ENCODE data around the gene CAPZA1. TPM values are rescaled to one million over a fixed set of nuclear protein-coding genes. Genes with fewer than 3 reads are reported as not detected.

Gene CAPZA1
- polyA plus RNA-seq, 10 donors: 70.1 to 100.0 (median 87.6) TPM

GRCh38 chr1:112699425-112700144 is 80.0 kb downstream of the CAPZA1 start:
- DNase-seq: no peak

GRCh38 chr1:112700290-112701226 is 80.9 kb downstream of the CAPZA1 start:
- peak; percentile 96 to 97 (median 97) for DNase-seq

DNA sequence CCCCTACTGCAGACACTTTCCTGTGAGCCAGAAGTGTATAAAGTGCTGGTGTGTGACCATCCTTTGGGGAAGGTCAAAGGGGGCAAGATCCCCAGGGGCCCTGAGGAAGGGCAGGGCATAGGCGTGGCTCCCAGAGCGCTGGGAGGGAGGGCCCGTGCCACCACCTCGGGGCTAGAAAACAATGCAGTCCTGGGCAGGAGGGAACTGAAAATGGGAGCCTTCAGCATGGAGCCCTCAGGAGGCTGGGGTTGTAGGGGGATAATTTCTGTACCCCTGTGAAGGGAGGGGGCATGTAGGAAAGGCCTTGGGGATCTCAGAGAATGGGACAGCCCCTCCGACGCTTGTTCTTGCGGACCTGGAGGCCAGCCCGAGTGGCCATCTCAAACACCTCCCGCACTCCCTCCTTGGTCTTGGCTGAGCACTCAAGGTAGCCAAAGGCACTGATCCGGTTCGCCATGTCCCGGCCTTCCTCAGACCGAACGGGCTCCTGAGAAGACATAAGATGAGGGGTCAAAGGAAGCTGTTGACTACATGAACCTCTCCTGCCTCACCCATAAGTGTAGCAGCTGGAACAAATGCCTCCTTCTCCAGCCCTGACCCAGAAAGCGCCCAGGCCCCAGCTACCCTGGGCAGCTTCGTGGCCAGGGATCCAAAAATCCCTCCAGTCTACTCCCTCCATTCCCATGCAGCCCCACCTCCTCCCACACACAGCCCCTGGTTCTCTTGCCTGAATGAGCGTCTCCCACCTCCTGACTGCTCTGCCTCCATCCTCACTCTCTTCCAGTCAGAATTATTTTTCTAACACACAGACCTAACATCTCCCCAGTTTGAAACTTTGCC is 81.8 kb downstream of the CAPZA1 start:
- DNase-seq: no peak

- DNase-seq: no peak
These were observed 82.4 kb downstream of the CAPZA1 start for GRCh38 chr1:112702067-112702395.

DNA sequence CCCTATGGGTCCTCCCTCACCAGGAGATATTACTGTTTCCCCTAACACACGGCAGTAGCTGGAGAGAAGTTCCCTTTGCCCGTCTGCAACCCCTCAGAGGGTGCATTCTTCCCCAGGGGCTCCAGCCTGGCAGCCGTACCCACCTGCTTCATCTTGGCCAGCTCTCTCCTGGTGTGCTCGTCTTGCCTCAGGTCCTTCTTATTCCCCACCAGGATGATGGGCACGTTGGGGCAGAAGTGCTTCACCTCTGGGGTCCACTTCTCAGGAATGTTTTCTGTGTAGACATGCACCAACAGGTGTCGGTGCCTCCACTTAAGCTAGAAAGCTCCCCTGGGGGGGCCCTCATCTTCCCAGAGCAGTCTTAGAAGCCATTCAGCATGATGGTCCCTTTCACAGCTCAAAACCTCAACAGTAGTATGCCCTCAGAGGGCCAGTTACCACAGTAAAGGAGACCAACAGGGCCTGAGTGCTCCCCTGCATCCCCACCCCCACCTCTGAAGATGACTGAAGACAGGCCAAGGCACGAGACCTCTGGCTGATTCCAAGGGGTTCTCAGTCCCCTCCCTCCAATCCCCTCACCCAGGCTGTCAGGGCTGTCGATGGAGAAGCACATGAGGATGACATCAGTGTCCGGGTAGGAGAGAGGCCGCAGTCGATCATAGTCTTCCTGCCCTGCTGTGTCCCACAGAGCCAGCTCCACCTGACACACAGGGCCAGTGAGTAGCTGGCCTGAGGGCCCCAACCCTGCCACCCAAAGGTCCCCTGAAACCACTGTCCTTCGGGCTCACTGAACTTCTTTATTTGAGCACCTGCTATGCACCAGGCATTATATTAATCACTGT is 83.0 kb downstream of the CAPZA1 start:
- no peak for DNase-seq

DNA sequence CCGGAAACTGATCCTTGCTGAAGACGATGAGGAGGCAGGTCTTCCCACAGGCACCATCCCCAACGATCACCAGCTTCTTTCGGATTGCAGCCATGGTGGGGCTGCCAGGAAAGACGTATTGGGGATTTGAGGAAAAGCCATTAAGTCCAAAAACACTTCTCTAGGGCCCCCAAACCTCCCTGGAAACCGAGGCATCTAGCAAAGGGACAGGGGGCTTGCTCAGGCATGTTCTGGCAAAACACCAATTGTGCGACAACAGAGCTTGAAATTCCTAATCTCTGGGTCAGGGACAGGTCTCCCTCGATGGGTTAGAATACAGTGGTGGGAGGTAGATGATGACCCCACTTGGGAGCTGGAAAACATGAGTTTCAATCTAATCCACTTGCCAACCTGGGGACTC is 84.1 kb downstream of the CAPZA1 start:
- DNase-seq: no peak

DNA sequence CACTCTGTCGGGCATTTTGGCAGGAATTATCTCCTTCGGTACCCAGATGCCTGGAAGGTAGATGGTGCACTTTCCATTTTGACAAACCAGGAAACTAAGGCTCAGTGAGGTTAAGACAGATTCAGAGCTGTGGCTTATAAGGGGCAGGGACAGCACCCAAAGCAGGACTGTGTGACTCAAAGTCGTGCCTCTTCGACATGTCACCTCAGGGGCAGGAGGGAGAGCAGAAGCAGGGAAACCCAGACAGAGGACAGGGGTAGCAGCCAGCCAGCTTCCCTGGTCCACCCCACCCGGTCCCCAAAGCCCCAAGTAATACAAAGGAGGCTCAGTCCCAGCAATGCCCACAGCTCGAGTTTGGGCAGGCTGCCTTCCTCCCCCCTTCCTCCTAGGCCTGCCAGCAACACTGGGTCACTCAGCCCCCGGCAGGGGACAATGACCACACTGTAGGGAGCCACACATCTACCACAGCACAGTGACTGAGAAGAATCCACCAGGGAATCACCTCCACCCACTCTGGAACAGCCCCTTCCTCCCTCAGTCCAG is 84.8 kb downstream of the CAPZA1 start:
- DNase-seq: no peak

- DNase-seq: peak; percentile 94 to 97 (median 97)
These were observed 85.4 kb downstream of the CAPZA1 start for GRCh38 chr1:112704934-112705627.

GRCh38 chr1:112706505-112707220 is 87.0 kb downstream of the CAPZA1 start, which contains the start of gene RHOC:
TSS of gene RHOC (minus strand) at chr1:112707127. CDS start at chr1:112703799, 3,328 bp downstream.
- DNase-seq: peak in 1 of 3 donors; percentile 73

- peak; percentile 84 to 96 (median 90) for DNase-seq
These were observed 87.8 kb downstream of the CAPZA1 start for GRCh38 chr1:112707221-112708001.

- DNase-seq: no peak
These were observed 88.4 kb downstream of the CAPZA1 start for GRCh38 chr1:112708002-112708448.

DNA sequence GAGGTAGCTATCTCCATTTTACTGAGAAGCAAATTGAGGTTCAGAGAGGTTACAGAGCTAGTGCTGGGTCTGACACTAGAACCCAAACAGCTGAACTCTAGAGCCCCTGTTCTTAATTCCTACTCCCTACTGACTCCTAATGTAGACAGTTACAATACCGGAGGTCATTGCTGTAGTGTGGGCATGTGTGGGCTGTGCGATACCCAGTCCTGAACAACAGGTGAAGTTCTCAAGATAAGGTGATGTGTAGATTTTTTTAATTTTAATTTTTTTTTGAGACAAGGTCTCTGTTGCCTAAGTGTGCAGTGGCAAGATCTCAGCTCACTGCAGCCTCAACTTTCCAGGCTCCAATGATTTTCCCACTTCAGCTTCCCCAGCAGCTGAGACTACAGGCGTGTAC is 88.9 kb downstream of the CAPZA1 start:
- DNase-seq: no peak

GRCh38 chr1:112710159-112710558 is 90.5 kb downstream of the CAPZA1 start:
- no peak for DNase-seq

- no peak for DNase-seq
These were observed 91.0 kb downstream of the CAPZA1 start for GRCh38 chr1:112710586-112710985.

DNA sequence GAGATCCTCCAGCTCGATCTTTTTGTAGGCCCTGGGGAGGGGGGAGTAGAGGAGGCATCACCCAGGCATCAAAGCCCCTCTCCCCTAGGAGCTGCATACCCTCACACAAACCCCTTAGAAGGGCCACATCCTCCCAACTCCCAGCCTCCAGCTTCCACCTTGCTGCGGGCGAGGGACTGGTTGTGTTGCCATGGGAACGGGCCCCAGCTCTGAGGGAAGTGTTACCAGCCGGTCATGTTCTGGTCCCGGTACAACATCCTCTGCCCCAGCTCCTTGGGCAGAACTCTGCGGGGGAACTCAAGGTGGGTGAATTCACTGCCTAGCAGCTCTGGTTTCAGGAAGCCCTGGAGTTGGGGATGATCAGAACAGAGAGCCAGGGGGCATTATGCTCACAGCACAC is 91.4 kb downstream of the CAPZA1 start:
- DNase-seq: no peak

DNA sequence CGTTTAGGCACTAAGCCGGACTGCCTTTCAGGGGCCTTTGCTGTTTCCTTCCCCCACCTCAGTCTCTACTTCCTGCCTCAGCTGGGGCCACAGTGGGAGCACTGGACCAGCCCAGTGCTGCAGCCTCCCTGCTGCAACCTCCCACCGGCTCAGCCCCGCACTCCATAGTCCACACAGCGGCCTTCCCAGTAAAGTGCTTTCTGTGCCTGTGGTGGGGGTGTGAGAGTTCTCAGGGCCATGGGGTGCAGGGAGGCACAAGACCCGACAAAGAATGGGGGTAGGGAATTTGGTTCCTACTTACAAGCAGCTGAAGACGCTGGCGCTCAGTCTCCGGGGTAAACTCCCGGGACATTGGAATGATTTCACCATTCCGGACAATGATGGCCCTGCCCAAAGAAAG is 92.0 kb downstream of the CAPZA1 start:
- DNase-seq: no peak

DNA sequence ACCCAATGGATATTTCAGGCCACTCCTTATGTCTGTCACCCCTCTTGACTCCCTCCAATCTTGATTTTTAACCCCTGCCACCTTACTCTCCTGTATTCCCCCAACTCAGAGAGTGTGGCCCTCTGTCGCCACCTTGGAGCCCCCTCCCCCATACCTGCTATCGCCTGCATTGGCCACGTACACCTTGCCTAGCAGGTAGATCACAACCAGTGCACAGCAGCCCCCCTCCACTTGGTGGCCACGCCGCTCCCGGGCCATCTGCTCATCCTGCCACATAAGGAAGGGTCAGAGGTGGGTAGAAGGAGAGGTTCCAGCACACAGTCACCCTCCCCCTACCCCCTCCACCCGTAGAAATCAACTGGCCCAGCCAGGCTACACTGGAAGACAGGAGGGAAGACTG is 92.6 kb downstream of the CAPZA1 start:
- no peak for DNase-seq

- no peak for DNase-seq
These were observed 93.1 kb downstream of the CAPZA1 start for GRCh38 chr1:112712701-112713128.
